RWPE1 (cell line): ENCODE measurements around the gene INVS.
A peak's percentile ranks its signal among the peaks of the same experiment; 100 is the strongest.

ENCODE experiments used
- CTCF ChIA-PET: fragments of 350-600 bp; sonication (Branson Sonifier 250); formaldehyde crosslinking; extraction: SDS; loops from one replicate; lab custom pipeline; 2021; lab: Yijun Ruan, JAX
- POLR2A ChIA-PET: fragments of 400-600 bp; formaldehyde crosslinking; extraction: SDS; loops from one replicate; lab custom pipeline; 2020; ENCODE audit warnings: antibody characterized with exemption; ENCODE audit not compliant: low non-redundant PET; lab: Yijun Ruan, JAX
- DNase-seq: peaks from one replicate; pipeline ENCODE4 v3.0.0; 2012; ENCODE audit warnings: low spot score
- H3K27ac ChIP-seq: fragments of 450-650 bp; 2 replicates; pipeline ENCODE4 v1.5.1; 2017
- TF ChIP-seq, protein P1 (sequence below): fragments of 450-650 bp; conservative IDR thresholded peaks from 2 replicates; pipeline ENCODE4 v1.5.1; 2017; ENCODE audit warnings: low read depth, mild to moderate bottlenecking

Gene INVS

GRCh38 chr9:100206899-100207298 is 107.9 kb downstream of the INVS start:
- TF ChIP-seq, protein P1, sequence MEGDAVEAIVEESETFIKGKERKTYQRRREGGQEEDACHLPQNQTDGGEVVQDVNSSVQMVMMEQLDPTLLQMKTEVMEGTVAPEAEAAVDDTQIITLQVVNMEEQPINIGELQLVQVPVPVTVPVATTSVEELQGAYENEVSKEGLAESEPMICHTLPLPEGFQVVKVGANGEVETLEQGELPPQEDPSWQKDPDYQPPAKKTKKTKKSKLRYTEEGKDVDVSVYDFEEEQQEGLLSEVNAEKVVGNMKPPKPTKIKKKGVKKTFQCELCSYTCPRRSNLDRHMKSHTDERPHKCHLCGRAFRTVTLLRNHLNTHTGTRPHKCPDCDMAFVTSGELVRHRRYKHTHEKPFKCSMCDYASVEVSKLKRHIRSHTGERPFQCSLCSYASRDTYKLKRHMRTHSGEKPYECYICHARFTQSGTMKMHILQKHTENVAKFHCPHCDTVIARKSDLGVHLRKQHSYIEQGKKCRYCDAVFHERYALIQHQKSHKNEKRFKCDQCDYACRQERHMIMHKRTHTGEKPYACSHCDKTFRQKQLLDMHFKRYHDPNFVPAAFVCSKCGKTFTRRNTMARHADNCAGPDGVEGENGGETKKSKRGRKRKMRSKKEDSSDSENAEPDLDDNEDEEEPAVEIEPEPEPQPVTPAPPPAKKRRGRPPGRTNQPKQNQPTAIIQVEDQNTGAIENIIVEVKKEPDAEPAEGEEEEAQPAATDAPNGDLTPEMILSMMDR = no peak
- H3K27ac ChIP-seq = no peak overlapping the region
- DNase-seq = no peak
- POLR2A ChIA-PET = no interaction called here
- CTCF ChIA-PET = interaction anchor here (1.1 kb wide), 1 partner anchor 9 kb away, joined by 3 read pairs; no protein-coding TSS in a partner anchor

DNA sequence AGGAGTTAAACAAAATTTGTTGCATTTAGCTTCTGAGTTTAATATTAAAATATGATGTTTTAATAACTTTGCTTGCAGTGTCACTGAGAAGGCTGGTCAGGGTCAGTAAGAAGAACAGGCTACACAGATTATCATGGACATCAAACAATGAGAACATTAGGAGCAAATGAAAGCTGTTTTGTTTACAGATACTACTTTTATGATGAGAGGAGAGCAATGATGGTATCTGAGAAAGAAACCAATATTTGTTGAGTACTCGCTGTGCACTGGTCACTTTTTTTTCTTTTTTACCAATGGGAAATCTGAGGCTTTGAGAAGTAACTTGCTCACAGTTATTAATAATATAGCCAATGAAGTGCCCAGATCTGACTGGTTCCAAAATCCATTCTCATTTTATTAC is 109.6 kb downstream of the INVS start:
- ChIA-PET CTCF (no interaction called here), POLR2A (no interaction called here)
- TF ChIP-seq, protein P1 = no peak
- no peak for DNase-seq
- no peak overlapping the region for H3K27ac ChIP-seq

DNA sequence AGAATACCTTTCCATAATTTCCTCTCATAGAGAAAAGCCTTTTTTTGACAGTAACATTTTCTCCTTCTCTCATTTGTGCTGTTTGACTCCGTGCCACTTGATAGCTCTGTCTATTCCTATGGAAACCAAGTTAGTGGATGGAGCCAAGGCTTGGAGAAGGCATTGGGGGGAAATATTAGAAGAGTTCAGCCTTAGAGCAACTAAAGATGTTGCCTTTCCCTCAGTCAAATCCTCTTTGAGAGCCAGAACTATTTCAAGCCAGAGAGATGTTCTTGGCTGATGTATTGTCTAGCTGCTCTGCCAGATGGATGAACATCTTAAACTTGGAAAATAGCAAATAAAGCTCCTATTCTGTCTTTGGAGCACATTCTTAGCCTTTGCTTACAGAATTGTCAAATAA is 112.4 kb downstream of the INVS start:
- POLR2A ChIA-PET = no interaction called here
- TF ChIP-seq, protein P1 = no peak
- CTCF ChIA-PET = interaction anchor here (0.6 kb wide), 1 partner anchor 1351 kb away, joined by 3 read pairs; no protein-coding TSS in a partner anchor
- H3K27ac ChIP-seq = no peak overlapping the region
- no peak for DNase-seq

GRCh38 chr9:100213730-100214477 is 114.9 kb downstream of the INVS start:
- no peak for DNase-seq
- TF ChIP-seq, protein P1 = no peak
- ChIA-PET CTCF (no interaction called here), POLR2A (no interaction called here)
- no peak overlapping the region for H3K27ac ChIP-seq

- CTCF ChIA-PET = interaction anchor here (0.6 to 1.1 kb wide), 3 partner anchors 9 to 128 kb away, joined by 3 to 5 read pairs (median 3); no protein-coding TSS in a partner anchor
- TF ChIP-seq, protein P1 = peak; percentile 45
- POLR2A ChIA-PET = no interaction called here
- DNase-seq = no peak
- H3K27ac ChIP-seq = no peak overlapping the region
Observed at GRCh38 chr9:100216178-100216787, 117.2 kb downstream of the INVS start.

DNA sequence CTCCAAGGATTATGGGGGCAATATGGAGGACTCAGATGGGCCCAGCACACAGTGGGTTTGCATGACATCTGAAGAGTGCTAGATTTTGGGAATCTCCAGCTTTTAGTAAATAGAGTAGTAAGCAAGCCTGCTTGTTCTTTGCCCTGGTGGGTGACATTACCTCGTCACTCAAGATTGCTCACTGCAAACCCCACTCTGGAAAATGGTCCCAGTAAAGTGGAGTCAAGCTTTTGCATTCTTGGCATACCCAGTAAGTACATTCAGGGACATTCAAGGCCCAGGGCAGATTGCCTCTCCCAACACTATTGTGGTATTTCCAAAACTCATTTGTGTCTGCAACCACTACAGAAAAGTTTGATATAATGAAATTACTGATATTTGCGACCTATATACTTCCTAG is 118.5 kb downstream of the INVS start:
- H3K27ac ChIP-seq = no peak overlapping the region
- DNase-seq = no peak
- CTCF ChIA-PET = no interaction called here
- POLR2A ChIA-PET = no interaction called here
- TF ChIP-seq, protein P1 = no peak
